ENCODE measurements around the gene PI4KA. TPM values are rescaled to one million over a fixed set of nuclear protein-coding genes. Genes with fewer than 3 reads are reported as not detected.
A peak's percentile ranks its signal among the peaks of the same experiment; 100 is the strongest.

Gene PI4KA
- total RNA-seq, 6 experiments from 2014 or later = 35.3 to 55.4 (median 47.7) TPM

DNA sequence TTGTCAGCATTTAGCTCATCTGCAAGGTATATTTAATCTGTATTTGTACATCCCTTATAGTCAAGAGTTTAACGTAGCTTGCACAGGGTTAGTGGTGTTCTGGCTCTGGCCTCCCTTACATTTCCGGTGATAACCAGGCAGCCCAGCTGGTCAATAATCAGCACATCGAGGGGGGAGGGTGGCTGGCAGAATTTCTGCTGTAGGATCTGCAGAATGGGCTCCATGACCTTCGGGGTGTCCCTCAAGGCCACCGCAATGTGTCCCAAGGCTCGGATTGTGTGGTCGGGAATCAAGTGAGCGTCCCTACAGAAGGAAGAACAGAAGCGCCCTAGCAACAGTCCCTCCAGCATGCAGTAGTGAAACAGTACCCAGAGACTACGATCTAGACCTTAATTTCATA, 59.6 kb downstream of the PI4KA start:
- no peaks in the 10 kb centered on the region for H3K27me3 ChIP-seq
- WGBS (ENCODE audit: insufficient coverage, low coverage, low lambda C conversion rate, missing lambda C conversion rate) = 70% methylated on average over 6 of the region's 10 CpGs
- DNase-seq (no peak), ATAC-seq (no peak)
- H3K9me3 ChIP-seq = no peaks in the 10 kb centered on the region
- no peak overlapping the region for H3K27ac ChIP-seq
- H3K4me3 ChIP-seq = no peak overlapping the region
- H3K36me3 ChIP-seq = peaks cover 0 to 78% (median 39%) of the 10 kb centered on the region in 4 donors
- intact Hi-C loops (cut with DNase I) = loop anchor here (10.0 kb wide), 2 partner anchors 76 to 86 kb away; no protein-coding TSS in a partner anchor
- H3K4me1 ChIP-seq = peaks cover 0 to 9% (median 0%) of the 10 kb centered on the region in 4 donors
- TF ChIP-seq POLR2A (IDR thresholded peaks at IDR 0.05) = no peak
- TF ChIP-seq, protein P1, sequence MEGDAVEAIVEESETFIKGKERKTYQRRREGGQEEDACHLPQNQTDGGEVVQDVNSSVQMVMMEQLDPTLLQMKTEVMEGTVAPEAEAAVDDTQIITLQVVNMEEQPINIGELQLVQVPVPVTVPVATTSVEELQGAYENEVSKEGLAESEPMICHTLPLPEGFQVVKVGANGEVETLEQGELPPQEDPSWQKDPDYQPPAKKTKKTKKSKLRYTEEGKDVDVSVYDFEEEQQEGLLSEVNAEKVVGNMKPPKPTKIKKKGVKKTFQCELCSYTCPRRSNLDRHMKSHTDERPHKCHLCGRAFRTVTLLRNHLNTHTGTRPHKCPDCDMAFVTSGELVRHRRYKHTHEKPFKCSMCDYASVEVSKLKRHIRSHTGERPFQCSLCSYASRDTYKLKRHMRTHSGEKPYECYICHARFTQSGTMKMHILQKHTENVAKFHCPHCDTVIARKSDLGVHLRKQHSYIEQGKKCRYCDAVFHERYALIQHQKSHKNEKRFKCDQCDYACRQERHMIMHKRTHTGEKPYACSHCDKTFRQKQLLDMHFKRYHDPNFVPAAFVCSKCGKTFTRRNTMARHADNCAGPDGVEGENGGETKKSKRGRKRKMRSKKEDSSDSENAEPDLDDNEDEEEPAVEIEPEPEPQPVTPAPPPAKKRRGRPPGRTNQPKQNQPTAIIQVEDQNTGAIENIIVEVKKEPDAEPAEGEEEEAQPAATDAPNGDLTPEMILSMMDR (IDR thresholded peaks at IDR 0.05) = no peak

DNA sequence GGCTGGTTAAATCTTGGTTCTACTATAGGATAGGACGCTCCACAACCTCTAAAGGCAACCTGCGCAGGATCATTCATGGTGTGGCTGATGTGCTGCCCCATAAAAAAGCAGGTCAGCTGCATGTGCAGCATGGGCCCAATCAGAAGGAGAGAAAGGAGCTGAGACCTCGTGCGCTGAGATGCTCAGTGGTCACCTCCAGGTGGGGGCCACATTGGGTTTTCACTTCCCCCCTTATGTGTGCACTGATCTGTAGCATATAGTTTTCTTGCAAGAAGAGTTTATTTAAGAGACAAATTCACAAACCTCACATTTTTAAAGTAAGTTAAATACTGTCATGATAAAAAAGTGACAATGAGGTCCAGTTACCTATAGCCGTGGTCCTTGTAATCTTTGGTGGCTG, 60.4 kb downstream of the PI4KA start:
- TF ChIP-seq, protein P1 (IDR thresholded peaks at IDR 0.05) = no peak
- no peak for TF ChIP-seq POLR2A (IDR thresholded peaks at IDR 0.05)
- DNase-seq (no peak), ATAC-seq (no peak)
- Histone ChIP-seq H3K9me3 (no peaks in the 10 kb centered on the region), H3K27ac (no peak overlapping the region), H3K27me3 (no peaks in the 10 kb centered on the region), H3K36me3 (peaks cover 0 to 71% (median 35%) of the 10 kb centered on the region in 4 donors), H3K4me3 (no peak overlapping the region), H3K4me1 (peaks cover 0 to 9% (median 0%) of the 10 kb centered on the region in 4 donors)
- intact Hi-C loops (cut with DNase I) = loop anchor here (10.0 kb wide), 2 partner anchors 77 to 87 kb away; no protein-coding TSS in a partner anchor
- 91% methylated on average over 5 of the region's 5 CpGs for WGBS (ENCODE audit: insufficient coverage, low coverage, low lambda C conversion rate, missing lambda C conversion rate)

DNA sequence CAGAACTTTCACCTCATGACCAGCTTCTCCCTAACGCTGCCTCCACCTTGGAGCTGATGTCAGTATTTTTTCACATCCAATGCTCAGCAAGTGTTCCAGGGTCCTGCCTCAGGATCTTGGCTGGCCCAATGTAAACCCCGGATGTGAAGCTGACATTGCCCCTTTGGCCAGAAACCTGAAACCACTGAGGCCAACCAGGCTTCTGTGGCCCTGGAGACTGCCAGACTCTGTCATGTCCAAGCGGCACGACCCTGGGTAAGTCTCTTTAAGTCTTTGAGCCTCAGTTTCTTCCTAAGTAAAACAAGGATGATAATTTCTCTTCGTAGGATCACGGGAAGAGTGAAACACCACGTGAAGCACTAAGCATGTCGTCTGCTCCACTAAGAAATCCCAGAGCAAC, 61.9 kb downstream of the PI4KA start:
- no peak overlapping the region for H3K27ac ChIP-seq
- H3K9me3 ChIP-seq = no peaks in the 10 kb centered on the region
- peaks cover 0 to 56% (median 28%) of the 10 kb centered on the region in 4 donors for H3K36me3 ChIP-seq
- intact Hi-C loops (cut with DNase I) = loop anchor here (10.0 kb wide), 2 partner anchors 78 to 88 kb away; no protein-coding TSS in a partner anchor
- H3K4me3 ChIP-seq = no peak overlapping the region
- peaks cover 0 to 15% (median 0%) of the 10 kb centered on the region in 4 donors for H3K4me1 ChIP-seq
- TF ChIP-seq POLR2A (IDR thresholded peaks at IDR 0.05) = no peak
- TF ChIP-seq, protein P1 (IDR thresholded peaks at IDR 0.05) = no peak
- no peaks in the 10 kb centered on the region for H3K27me3 ChIP-seq
- DNase-seq (no peak), ATAC-seq (peak in 1 of 4 donors; percentile 8)
- 97% methylated on average over 7 of the region's 8 CpGs for WGBS (ENCODE audit: insufficient coverage, low coverage, low lambda C conversion rate, missing lambda C conversion rate)

DNA sequence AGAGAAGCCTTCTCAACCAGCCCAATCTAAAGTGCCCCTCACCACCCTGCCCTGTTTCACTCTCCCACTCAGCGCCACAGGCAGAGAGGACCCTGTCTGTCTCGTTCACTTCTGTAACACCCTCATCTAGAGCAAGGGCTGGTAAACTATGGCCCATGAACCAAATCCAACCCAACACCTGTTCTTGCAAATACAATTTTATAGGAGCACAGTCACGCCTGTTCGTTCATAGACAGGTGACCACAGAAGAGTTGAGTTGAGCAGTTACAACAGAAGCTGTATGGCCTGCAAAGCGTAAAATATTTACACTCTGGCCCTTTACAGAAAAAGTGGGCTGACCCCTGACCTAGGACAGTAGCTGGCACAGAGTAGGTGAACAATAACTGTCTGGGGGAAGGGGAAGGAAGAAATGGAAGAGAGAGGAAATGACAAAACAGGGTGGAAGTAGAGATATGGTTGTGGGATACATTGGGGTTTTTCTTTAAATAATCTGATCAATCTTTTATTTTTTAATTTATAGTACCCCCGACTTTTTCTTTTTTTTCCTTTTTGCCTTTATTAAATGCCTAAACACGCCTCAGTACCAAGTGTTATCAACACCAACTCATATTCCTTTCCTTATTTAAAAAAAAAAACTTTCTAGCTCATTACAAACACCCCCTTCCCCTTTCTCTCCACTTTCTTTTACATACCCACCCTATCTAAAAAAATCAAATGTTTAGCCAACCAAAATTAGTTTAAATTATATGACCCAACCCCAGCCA, 63.8 kb downstream of the PI4KA start:
- Histone ChIP-seq H3K9me3 (no peaks in the 10 kb centered on the region), H3K27me3 (no peaks in the 10 kb centered on the region), H3K36me3 (peaks cover 0 to 42% (median 18%) of the 10 kb centered on the region in 4 donors), H3K4me1 (peaks cover 0 to 31% (median 8%) of the 10 kb centered on the region in 4 donors), H3K4me3 (no peak overlapping the region), H3K27ac (no peak overlapping the region)
- no peak for TF ChIP-seq POLR2A (IDR thresholded peaks at IDR 0.05)
- TF ChIP-seq, protein P1 (IDR thresholded peaks at IDR 0.05) = no peak
- intact Hi-C loops (cut with DNase I) = loop anchor here (10.0 kb wide), 2 partner anchors 80 to 90 kb away; no protein-coding TSS in a partner anchor
- 81% methylated on average over 4 of the region's 7 CpGs for WGBS (ENCODE audit: insufficient coverage, low coverage, low lambda C conversion rate, missing lambda C conversion rate)
- DNase-seq = no peak
- no peak for ATAC-seq

Measured in right lobe of liver (tissue), 6 donors.